IPS DF 6.9 (cell line): Measurements from ENCODE around the gene NCR2.

Experiments used
- DNase-seq: peaks from one replicate; pipeline ENCODE4 v3.0.0-alpha.2; 2013; ENCODE audit warnings: low read depth, low spot score
- H3K27ac ChIP-seq: one replicate; pipeline ENCODE4 v1.5.1; 2013; ENCODE audit warnings: low read length, control low read depth
- H3K27me3 ChIP-seq: 2 replicates; pipeline ENCODE4 v1.6.1; 2013; ENCODE audit warnings: mild to moderate bottlenecking, low read length; ENCODE audit not compliant: control insufficient read depth, insufficient read depth
- H3K36me3 ChIP-seq: 2 replicates; pipeline ENCODE4 v1.6.1; 2013; ENCODE audit warnings: low read length; ENCODE audit not compliant: control insufficient read depth, insufficient read depth
- H3K4me1 ChIP-seq: 2 replicates; pipeline ENCODE4 v1.6.1; 2013; ENCODE audit warnings: low read length; ENCODE audit not compliant: control insufficient read depth, insufficient read depth
- H3K4me3 ChIP-seq: 2 replicates; pipeline ENCODE4 v1.5.1; 2013; ENCODE audit warnings: mild to moderate bottlenecking, low read length
- H3K9me3 ChIP-seq: 2 replicates; pipeline ENCODE4 v1.6.1; 2013; ENCODE audit warnings: low read length, inconsistent platforms; ENCODE audit not compliant: control insufficient read depth, insufficient read depth
- WGBS: extraction: QIAGEN DNeasy Blood & Tissue Kit; methylation state at CpG from one replicate; pipeline ENCODE4 v1.1.7; 2013; ENCODE audit warnings: mixed read lengths, missing lambda C conversion rate; ENCODE audit not compliant: insufficient read length, insufficient coverage; 5-methylcytosine and 5-hydroxymethylcytosine counted together

NCR2 gene

GRCh38 chr6:41373627-41373918 lies 38.2 kb downstream of the NCR2 start:
- H3K27me3 ChIP-seq: peaks cover 89% of the 10 kb centered on the region
- H3K4me3 ChIP-seq: no peak overlapping the region
- H3K9me3 ChIP-seq: no peaks in the 10 kb centered on the region
- DNase-seq: no peak
- H3K36me3 ChIP-seq: no peaks in the 10 kb centered on the region; the same call in 1 of the 2 replicates
- no CpG with 5 or more reads among the region's 22 CpGs for WGBS
- peaks cover 11% of the 10 kb centered on the region for H3K4me1 ChIP-seq
- H3K27ac ChIP-seq: no peak overlapping the region

- Histone ChIP-seq H3K4me1 (peaks cover 11% of the 10 kb centered on the region), H3K9me3 (no peaks in the 10 kb centered on the region), H3K36me3 (no peaks in the 10 kb centered on the region; the same call in 1 of the 2 replicates), H3K27ac (no peak overlapping the region), H3K27me3 (peaks cover 91% of the 10 kb centered on the region), H3K4me3 (no peak overlapping the region)
- no CpG with 5 or more reads among the region's 65 CpGs for WGBS
- no peak for DNase-seq
These were observed 38.7 kb downstream of the NCR2 start for GRCh38 chr6:41373919-41374617.

GRCh38 chr6:41374618-41375590 lies 39.5 kb downstream of the NCR2 start:
- Histone ChIP-seq H3K4me3 (no peak overlapping the region), H3K27ac (no peak overlapping the region), H3K27me3 (peaks cover 86% of the 10 kb centered on the region), H3K4me1 (peaks cover 11% of the 10 kb centered on the region), H3K9me3 (no peaks in the 10 kb centered on the region), H3K36me3 (no peaks in the 10 kb centered on the region; the same call in 1 of the 2 replicates)
- whole genome bisulfite sequencing: no CpG with 5 or more reads among the region's 46 CpGs
- DNase-seq: no peak

- WGBS: no CpG with 5 or more reads among the region's 30 CpGs
- Histone ChIP-seq H3K27ac (no peak overlapping the region), H3K36me3 (no peaks in the 10 kb centered on the region; the same call in 1 of the 2 replicates), H3K9me3 (no peaks in the 10 kb centered on the region), H3K4me1 (peaks cover 11% of the 10 kb centered on the region), H3K4me3 (no peak overlapping the region), H3K27me3 (peaks cover 78% of the 10 kb centered on the region)
- no peak for DNase-seq
These were observed 40.3 kb downstream of the NCR2 start for GRCh38 chr6:41375598-41376151.

GRCh38 chr6:41376176-41376575 lies 40.8 kb downstream of the NCR2 start:
- peaks cover 73% of the 10 kb centered on the region for H3K27me3 ChIP-seq
- DNase-seq: no peak
- H3K4me3 ChIP-seq: no peak overlapping the region
- WGBS: no CpG with 5 or more reads among the region's 5 CpGs
- no peaks in the 10 kb centered on the region; the same call in 1 of the 2 replicates for H3K36me3 ChIP-seq
- H3K4me1 ChIP-seq: peaks cover 11% of the 10 kb centered on the region
- H3K9me3 ChIP-seq: no peaks in the 10 kb centered on the region
- no peak overlapping the region for H3K27ac ChIP-seq

- Histone ChIP-seq H3K4me3 (no peak overlapping the region), H3K27ac (no peak overlapping the region), H3K4me1 (peaks cover 11% of the 10 kb centered on the region), H3K27me3 (peaks cover 65% of the 10 kb centered on the region), H3K9me3 (no peaks in the 10 kb centered on the region), H3K36me3 (no peaks in the 10 kb centered on the region; the same call in 1 of the 2 replicates)
- no peak for DNase-seq
- WGBS: no CpG with 5 or more reads among the region's 4 CpGs
These were observed 41.7 kb downstream of the NCR2 start for GRCh38 chr6:41377071-41377470.

GRCh38 chr6:41379306-41379705 lies 43.9 kb downstream of the NCR2 start:
- H3K27me3 ChIP-seq: peaks cover 48% of the 10 kb centered on the region

GRCh38 chr6:41386594-41386993 lies 51.2 kb downstream of the NCR2 start:
- H3K9me3 ChIP-seq: no peaks in the 10 kb centered on the region
- WGBS: no CpG with 5 or more reads among the region's 2 CpGs
- H3K27me3 ChIP-seq: peaks cover 10% of the 10 kb centered on the region; the same call in 1 of the 2 replicates
- no peaks in the 10 kb centered on the region for H3K4me1 ChIP-seq
- no peak for DNase-seq
- H3K4me3 ChIP-seq: no peak overlapping the region
- H3K36me3 ChIP-seq: no peaks in the 10 kb centered on the region
- H3K27ac ChIP-seq: no peak overlapping the region

More at GRCh38 chr6:41379306-41379705, 43.9 kb downstream of the NCR2 start:
- Histone ChIP-seq H3K27ac (no peak overlapping the region), H3K4me3 (no peak overlapping the region), H3K9me3 (no peaks in the 10 kb centered on the region), H3K4me1 (0 out of 2 replicates have a peak, but pooled peaks cover 3% of the 10 kb centered on the region), H3K36me3 (no peaks in the 10 kb centered on the region)
- no peak for DNase-seq

- Histone ChIP-seq H3K36me3 (no peaks in the 10 kb centered on the region), H3K9me3 (0 out of 2 replicates have a peak, but pooled peaks cover 2% of the 10 kb centered on the region), H3K27me3 (peaks cover 2% of the 10 kb centered on the region), H3K4me3 (no peak overlapping the region), H3K27ac (no peak overlapping the region), H3K4me1 (no peaks in the 10 kb centered on the region)
- no peak for DNase-seq
- WGBS: no CpG with 5 or more reads among the region's 4 CpGs
These were observed 56.8 kb downstream of the NCR2 start for GRCh38 chr6:41392246-41392645.

- H3K27me3 ChIP-seq: peaks cover 2% of the 10 kb centered on the region
- 0 out of 2 replicates have a peak, but pooled peaks cover 2% of the 10 kb centered on the region for H3K9me3 ChIP-seq
- H3K36me3 ChIP-seq: no peaks in the 10 kb centered on the region
- WGBS: no CpG with 5 or more reads among the region's 5 CpGs
- H3K27ac ChIP-seq: no peak overlapping the region
- H3K4me3 ChIP-seq: no peak overlapping the region
- no peaks in the 10 kb centered on the region for H3K4me1 ChIP-seq
- DNase-seq: no peak
These were observed 60.9 kb downstream of the NCR2 start for GRCh38 chr6:41396335-41396734.
